22Rv1 (cell line): ENCODE measurements around the gene PRND.

Experiments
- H3K27ac ChIP-seq: fragments of 450-650 bp; 2 replicates; pipeline ENCODE4 v1.5.1; 2017
- ZFX ChIP-seq: fragments of 450-650 bp; IDR thresholded peaks from 2 replicates; pipeline ENCODE4 v1.6.1; 2017; ENCODE audit warnings: antibody characterized with exemption, borderline replicate concordance
- TF ChIP-seq, protein P1 (sequence below): fragments of 450-650 bp; IDR thresholded peaks from 2 replicates; pipeline ENCODE4 v1.5.1; 2017; ENCODE audit warnings: mild to moderate bottlenecking

The PRND gene

DNA sequence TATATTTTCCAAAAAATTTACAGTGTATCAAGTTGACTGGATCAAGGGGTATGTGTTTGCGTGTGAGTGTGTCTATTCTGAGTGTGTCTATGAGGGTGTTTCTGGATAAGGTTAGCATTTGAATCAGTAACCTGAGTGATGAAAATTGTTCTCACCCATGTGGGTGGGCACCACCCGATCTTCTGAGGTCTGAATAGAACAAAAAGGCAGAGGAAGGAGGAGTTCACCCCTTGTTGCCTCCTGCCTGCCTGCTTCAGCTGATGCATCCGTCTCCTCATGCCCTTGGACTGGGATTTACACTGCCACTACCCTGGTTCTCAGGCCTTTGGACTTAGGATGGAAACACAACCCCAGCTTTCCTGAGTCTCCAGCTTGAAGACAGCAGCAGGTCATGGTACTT lies 13.7 kb upstream of the PRND start:
- H3K27ac ChIP-seq = no peak overlapping the region
- no peak for TF ChIP-seq ZFX
- TF ChIP-seq, protein P1, sequence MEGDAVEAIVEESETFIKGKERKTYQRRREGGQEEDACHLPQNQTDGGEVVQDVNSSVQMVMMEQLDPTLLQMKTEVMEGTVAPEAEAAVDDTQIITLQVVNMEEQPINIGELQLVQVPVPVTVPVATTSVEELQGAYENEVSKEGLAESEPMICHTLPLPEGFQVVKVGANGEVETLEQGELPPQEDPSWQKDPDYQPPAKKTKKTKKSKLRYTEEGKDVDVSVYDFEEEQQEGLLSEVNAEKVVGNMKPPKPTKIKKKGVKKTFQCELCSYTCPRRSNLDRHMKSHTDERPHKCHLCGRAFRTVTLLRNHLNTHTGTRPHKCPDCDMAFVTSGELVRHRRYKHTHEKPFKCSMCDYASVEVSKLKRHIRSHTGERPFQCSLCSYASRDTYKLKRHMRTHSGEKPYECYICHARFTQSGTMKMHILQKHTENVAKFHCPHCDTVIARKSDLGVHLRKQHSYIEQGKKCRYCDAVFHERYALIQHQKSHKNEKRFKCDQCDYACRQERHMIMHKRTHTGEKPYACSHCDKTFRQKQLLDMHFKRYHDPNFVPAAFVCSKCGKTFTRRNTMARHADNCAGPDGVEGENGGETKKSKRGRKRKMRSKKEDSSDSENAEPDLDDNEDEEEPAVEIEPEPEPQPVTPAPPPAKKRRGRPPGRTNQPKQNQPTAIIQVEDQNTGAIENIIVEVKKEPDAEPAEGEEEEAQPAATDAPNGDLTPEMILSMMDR = no peak

DNA sequence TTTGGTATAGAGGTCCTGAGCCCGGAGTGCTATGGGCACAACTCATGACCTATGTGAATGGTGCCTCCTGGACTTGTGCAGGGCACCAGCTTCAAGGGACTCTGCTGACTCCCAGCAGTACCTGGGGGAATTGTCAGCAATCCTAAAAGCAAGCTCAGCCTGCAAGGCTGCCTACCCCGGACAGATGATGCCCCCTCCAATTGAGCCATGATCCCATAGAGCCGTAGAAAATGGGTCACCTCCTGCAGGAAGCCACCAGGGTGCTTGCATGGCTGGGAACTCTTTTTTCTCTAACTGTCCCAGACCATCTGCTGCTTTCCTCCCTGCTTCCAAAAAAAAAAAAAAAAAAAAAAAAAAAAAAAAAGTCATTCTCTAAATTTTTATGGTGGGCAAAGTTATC lies 12.9 kb upstream of the PRND start:
- no peak overlapping the region for H3K27ac ChIP-seq
- TF ChIP-seq, protein P1 = no peak
- TF ChIP-seq ZFX = no peak

DNA sequence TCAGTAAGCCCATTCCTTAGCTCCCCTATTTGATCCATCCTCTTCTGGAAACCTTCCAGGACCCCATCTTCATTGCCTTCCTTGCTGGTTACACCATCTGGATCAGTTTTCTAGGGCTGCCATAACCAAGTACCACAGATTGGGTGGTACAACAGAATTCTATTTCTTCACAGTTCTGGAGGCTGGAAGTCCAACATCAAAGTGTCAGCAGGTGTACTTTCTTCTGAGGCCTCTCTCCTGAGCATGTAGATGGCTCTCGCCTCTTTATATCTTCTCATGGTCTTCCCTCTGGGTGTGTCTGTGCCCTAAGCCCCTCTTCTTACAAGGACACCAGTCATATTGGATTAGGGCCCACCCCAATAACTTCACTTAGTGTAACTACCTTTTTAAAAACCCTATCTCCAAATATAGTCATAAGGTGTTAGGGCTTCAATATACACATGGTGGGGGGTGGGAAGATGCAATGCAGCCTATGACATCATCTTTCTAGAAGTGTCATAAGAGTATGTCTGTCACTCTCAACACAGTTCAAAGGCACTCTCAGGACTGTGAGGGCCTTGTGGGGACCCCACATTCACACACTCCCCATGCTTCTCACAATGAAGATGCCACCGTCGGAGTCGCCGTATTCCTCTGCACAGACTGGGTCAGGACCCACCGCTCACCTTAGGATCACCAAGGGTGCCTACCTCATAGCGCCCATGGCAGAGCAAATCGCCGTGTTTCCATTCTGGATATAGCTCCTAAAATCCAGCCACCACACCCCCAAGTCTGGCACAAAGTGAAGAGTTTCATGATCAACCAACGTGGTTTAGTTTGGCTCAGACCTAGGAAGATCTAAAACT lies 12.2 kb upstream of the PRND start:
- no peak overlapping the region for H3K27ac ChIP-seq
- TF ChIP-seq ZFX = no peak
- TF ChIP-seq, protein P1 = no peak

- no peak for TF ChIP-seq ZFX
- TF ChIP-seq, protein P1 = no peak
- H3K27ac ChIP-seq = no peak overlapping the region
Observed at GRCh38 chr20:4710106-4710475, 11.6 kb upstream of the PRND start.

DNA sequence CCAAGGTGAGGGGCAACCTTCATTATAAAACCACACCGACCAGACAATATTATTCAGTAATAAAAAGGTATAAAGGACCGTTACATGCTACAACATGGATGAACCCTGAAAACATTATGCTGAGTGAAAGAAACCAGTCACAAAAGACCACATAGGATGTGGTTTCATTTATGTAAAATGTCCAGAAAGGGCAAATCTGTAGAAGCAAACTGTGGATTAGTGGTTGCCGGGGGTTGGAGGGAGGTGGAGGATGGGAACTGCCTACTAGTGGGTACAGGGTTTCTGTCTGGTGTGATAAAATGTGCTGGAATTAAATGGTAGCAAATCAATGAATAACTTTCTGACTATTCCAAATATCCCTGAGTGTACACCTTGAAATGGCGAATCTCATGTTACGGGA lies 10.2 kb upstream of the PRND start:
- no peak overlapping the region for H3K27ac ChIP-seq
- TF ChIP-seq ZFX = no peak
- TF ChIP-seq, protein P1 = no peak

DNA sequence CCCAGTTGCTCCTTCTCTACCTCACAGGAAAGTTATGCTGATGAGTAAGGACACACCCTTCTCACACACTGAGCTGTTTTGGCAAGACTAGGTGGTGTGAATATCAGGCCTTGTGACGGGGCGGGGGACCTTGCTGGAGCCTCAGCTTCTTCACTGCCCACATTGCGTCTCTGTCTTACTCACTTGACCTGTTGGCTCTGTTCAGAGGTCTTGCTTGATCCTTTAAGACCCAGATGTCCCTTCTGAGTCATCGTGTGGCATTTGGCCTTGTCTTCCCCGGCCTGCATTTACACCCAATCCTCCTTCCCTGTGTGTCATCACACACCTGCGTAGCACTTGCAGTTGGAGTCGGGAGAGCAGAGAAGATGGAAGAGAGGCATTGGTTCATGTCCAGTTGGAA lies 8.3 kb upstream of the PRND start:
- TF ChIP-seq ZFX = no peak
- TF ChIP-seq, protein P1 = no peak
- no peak overlapping the region for H3K27ac ChIP-seq

DNA sequence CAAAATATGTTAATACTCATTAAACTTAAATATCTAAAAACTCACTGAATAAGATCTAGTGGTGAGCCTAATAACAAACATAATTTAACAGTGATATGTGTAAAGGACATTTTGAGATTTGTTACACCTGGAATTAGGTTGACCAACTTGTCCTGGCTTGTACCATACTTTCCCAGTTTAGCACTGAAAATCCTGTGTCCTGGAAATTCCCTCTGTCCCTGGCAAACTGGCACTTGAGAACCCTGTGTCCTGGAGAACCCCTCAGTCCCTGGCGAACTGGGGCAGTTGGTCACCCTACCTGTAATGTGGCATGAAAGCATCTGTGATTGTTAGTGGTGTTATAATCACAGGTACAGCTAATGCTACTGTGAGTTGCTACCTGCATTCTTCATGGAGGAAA lies 6.9 kb upstream of the PRND start:
- H3K27ac ChIP-seq = no peak overlapping the region
- no peak for TF ChIP-seq ZFX
- TF ChIP-seq, protein P1 = no peak
